PFSK-1 (cell line): ENCODE measurements around the gene DMPK. TPM values are rescaled to one million over a fixed set of nuclear protein-coding genes. Genes with fewer than 3 reads are reported as not detected.
A peak's percentile ranks its signal among the peaks of the same experiment; 100 is the strongest.

ENCODE experiments used
- FOXP2 ChIP-seq: optimal IDR thresholded peaks from 2 replicates; pipeline ENCODE3; 2011; ENCODE audit warnings: borderline replicate concordance, control low read depth, inconsistent platforms; ENCODE audit not compliant: insufficient read depth; ENCODE audit errors: extremely low read length, extremely low read depth
- POLR2AphosphoS5 ChIP-seq: IDR thresholded peaks from 2 replicates; pipeline ENCODE4 v1.6.1; 2012; ENCODE audit warnings: low read depth, mild to moderate bottlenecking, control low read depth, low read length, moderate library complexity
- REST ChIP-seq, 2 experiments: IDR thresholded peaks; 2 replicates each; pipeline versions ENCODE4 v1.6.1 to v1.8.0; 2011 to 2012; ENCODE audit warnings: low read depth in 2 of 2, low read length in 2 of 2, control low read depth in 1 of 2, inconsistent platforms in 1 of 2, mild to moderate bottlenecking in 1 of 2, moderate library complexity in 1 of 2; ENCODE audit not compliant: insufficient read depth in 1 of 2
- SIN3A ChIP-seq: IDR thresholded peaks from 2 replicates; pipeline ENCODE4 v1.6.1; 2012; ENCODE audit warnings: mild to moderate bottlenecking, low read length, moderate library complexity, borderline replicate concordance; ENCODE audit not compliant: insufficient read depth
- TAF1 ChIP-seq: IDR thresholded peaks from 2 replicates; pipeline ENCODE4 v1.6.1; 2012; ENCODE audit warnings: low read length, control low read depth, borderline replicate concordance; ENCODE audit not compliant: insufficient read depth
- polyA plus RNA-seq: library from polyadenylated mRNA; unstranded; fragments of >200 nt; gene quantifications from one replicate; pipeline ENCODE4 v1.2.1, GENCODE V29; 2012; ENCODE audit warnings: low read depth, missing spikeins; ENCODE audit not compliant: insufficient read length

DMPK gene
- 94.7 TPM for polyA plus RNA-seq

GRCh38 chr19:45782162-45782691, at the start of gene DMPK:
Gene DMPK, minus strand, starts transcription at chr19:45782490. Its CDS starts 138 bp downstream, at chr19:45782352.
- TF ChIP-seq POLR2AphosphoS5 (peak; percentile 54), REST (IDR thresholded peaks at IDR 0.05; ENCODE audit: insufficient read depth in 1 of 2, low read depth in 2 of 2, low read length in 2 of 2) (no peak), TAF1 (no peak), FOXP2 (peak; percentile 13), SIN3A (no peak)

- TF ChIP-seq SIN3A (no peak), FOXP2 (no peak), REST (IDR thresholded peaks at IDR 0.05; ENCODE audit: insufficient read depth in 1 of 2, low read depth in 2 of 2, low read length in 2 of 2) (no peak), POLR2AphosphoS5 (no peak), TAF1 (no peak)
Observed at GRCh38 chr19:45828945-45829344, 46.7 kb upstream of the DMPK start.

- TF ChIP-seq TAF1 (no peak), REST (IDR thresholded peaks at IDR 0.05; ENCODE audit: insufficient read depth in 1 of 2, low read depth in 2 of 2, low read length in 2 of 2) (no peak), POLR2AphosphoS5 (no peak), SIN3A (no peak)
Observed at GRCh38 chr19:45828523-45828922, 46.2 kb upstream of the DMPK start.

GRCh38 chr19:45827459-45828093, 45.3 kb upstream of the DMPK start:
- TF ChIP-seq SIN3A (no peak), REST (IDR thresholded peaks at IDR 0.05; ENCODE audit: insufficient read depth in 1 of 2, low read depth in 2 of 2, low read length in 2 of 2) (no peak), TAF1 (no peak), POLR2AphosphoS5 (no peak), FOXP2 (no peak)
